HEK293 (cell line): ENCODE data around the gene TIGD2.

ENCODE experiments used
- CTCF ChIP-seq: fragments of 450-650 bp; formaldehyde crosslinking; IDR thresholded peaks from 2 replicates; pipeline ENCODE4 v1.5.1; 2016; ENCODE audit warnings: missing biosample characterization, missing genetic modification characterization
- ZFP3 ChIP-seq: fragments of 450-650 bp; formaldehyde crosslinking; IDR thresholded peaks from 2 replicates; pipeline ENCODE4 v1.5.1; 2016; ENCODE audit warnings: low read depth, missing biosample characterization, missing genetic modification characterization
- ZNF274 ChIP-seq, 2 experiments: fragments of 200-500 bp in 1 of 2; fragments of 450-650 bp in 1 of 2; sonication (Bioruptor generic) in 1 of 2; formaldehyde crosslinking in 1 of 2; IDR thresholded peaks; 2 replicates each; pipeline versions ENCODE4 v1.5.1 to v1.6.1; 2014 to 2016; ENCODE audit warnings: borderline replicate concordance in 1 of 2, inconsistent platforms in 1 of 2, low read length in 1 of 2, missing biosample characterization in 1 of 2, missing genetic modification characterization in 1 of 2
- ZNF513 ChIP-seq: fragments of 450-650 bp; IDR thresholded peaks from 2 replicates; pipeline ENCODE4 v1.5.1; 2018; ENCODE audit warnings: missing biosample characterization, missing genetic modification characterization

- no peak for TF ChIP-seq CTCF (tag by site-specific recombination)
- no peak for TF ChIP-seq ZNF513
- TF ChIP-seq ZFP3 (tag by site-specific recombination) = no peak
- no peak for TF ChIP-seq ZNF274 (IDR thresholded peaks at IDR 0.05; ENCODE audit: low read length)
- TF ChIP-seq ZNF274 (tag by site-specific recombination; IDR thresholded peaks at IDR 0.05; ENCODE audit: borderline replicate concordance) = no peak
Measured at GRCh38 chr4:89064848-89065247, 46.5 kb upstream of the TIGD2 start.
